ENCODE data around the gene MRPL50. TPM values are rescaled to one million over a fixed set of nuclear protein-coding genes. Genes with fewer than 3 reads are reported as not detected.

Gene MRPL50
- total and polyA plus RNA-seq, 9 of the 15 experiments (the other 6 are each of a cell fraction or from before 2014, with no cell fraction given), result 17.5 to 107 (median 37.4) TPM

GRCh38 chr9:101398068-101398929 lies at the start of gene MRPL50, which contains the start of gene ZNF189 (continued):
- TF ChIP-seq ELF4 (CRISPR knock-in tag; IDR thresholded peaks at IDR 0.05), result 0 out of 2 replicates have a peak, but pooled peaks have one; percentile 15
- no peak for TF ChIP-seq ZBTB2 (IDR thresholded peaks at IDR 0.05)
- TF ChIP-seq ESRRA (IDR thresholded peaks at IDR 0.05; ENCODE audit: borderline replicate concordance, low read depth), result 0 out of 2 replicates have a peak, but pooled peaks have one; percentile 11
- TF ChIP-seq, protein P1, sequence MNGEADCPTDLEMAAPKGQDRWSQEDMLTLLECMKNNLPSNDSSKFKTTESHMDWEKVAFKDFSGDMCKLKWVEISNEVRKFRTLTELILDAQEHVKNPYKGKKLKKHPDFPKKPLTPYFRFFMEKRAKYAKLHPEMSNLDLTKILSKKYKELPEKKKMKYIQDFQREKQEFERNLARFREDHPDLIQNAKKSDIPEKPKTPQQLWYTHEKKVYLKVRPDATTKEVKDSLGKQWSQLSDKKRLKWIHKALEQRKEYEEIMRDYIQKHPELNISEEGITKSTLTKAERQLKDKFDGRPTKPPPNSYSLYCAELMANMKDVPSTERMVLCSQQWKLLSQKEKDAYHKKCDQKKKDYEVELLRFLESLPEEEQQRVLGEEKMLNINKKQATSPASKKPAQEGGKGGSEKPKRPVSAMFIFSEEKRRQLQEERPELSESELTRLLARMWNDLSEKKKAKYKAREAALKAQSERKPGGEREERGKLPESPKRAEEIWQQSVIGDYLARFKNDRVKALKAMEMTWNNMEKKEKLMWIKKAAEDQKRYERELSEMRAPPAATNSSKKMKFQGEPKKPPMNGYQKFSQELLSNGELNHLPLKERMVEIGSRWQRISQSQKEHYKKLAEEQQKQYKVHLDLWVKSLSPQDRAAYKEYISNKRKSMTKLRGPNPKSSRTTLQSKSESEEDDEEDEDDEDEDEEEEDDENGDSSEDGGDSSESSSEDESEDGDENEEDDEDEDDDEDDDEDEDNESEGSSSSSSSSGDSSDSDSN (IDR thresholded peaks at IDR 0.05; ENCODE audit: borderline replicate concordance in 1 of 2, low read depth in 2 of 2, low read length in 2 of 2), result 0 out of 4 replicates have a peak, but pooled peaks of 1 of the 2 experiments have one; percentile 27
- 0 out of 6 replicates have a peak, but pooled peaks of 1 of the 3 experiments have one; percentile 13 for TF ChIP-seq CTCF (IDR thresholded peaks at IDR 0.05 in 2 of 3, conservative IDR thresholded peaks at IDR 0.05 in 1 of 3; ENCODE audit: insufficient read depth in 2 of 3, low read depth in 1 of 3, low read length in 3 of 3)
- TF ChIP-seq, protein P2, sequence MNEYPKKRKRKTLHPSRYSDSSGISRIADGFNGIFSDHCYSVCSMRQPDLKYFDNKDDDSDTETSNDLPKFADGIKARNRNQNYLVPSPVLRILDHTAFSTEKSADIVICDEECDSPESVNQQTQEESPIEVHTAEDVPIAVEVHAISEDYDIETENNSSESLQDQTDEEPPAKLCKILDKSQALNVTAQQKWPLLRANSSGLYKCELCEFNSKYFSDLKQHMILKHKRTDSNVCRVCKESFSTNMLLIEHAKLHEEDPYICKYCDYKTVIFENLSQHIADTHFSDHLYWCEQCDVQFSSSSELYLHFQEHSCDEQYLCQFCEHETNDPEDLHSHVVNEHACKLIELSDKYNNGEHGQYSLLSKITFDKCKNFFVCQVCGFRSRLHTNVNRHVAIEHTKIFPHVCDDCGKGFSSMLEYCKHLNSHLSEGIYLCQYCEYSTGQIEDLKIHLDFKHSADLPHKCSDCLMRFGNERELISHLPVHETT (CRISPR knock-in tag; conservative IDR thresholded peaks at IDR 0.05 in 1 of 2, IDR thresholded peaks at IDR 0.05 in 1 of 2), result 0 out of 4 replicates have a peak, but pooled peaks of 1 of the 2 experiments have one; percentile 43
- TF ChIP-seq, protein P3, sequence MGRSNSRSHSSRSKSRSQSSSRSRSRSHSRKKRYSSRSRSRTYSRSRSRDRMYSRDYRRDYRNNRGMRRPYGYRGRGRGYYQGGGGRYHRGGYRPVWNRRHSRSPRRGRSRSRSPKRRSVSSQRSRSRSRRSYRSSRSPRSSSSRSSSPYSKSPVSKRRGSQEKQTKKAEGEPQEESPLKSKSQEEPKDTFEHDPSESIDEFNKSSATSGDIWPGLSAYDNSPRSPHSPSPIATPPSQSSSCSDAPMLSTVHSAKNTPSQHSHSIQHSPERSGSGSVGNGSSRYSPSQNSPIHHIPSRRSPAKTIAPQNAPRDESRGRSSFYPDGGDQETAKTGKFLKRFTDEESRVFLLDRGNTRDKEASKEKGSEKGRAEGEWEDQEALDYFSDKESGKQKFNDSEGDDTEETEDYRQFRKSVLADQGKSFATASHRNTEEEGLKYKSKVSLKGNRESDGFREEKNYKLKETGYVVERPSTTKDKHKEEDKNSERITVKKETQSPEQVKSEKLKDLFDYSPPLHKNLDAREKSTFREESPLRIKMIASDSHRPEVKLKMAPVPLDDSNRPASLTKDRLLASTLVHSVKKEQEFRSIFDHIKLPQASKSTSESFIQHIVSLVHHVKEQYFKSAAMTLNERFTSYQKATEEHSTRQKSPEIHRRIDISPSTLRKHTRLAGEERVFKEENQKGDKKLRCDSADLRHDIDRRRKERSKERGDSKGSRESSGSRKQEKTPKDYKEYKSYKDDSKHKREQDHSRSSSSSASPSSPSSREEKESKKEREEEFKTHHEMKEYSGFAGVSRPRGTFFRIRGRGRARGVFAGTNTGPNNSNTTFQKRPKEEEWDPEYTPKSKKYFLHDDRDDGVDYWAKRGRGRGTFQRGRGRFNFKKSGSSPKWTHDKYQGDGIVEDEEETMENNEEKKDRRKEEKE (IDR thresholded peaks at IDR 0.05; ENCODE audit: borderline replicate concordance in 1 of 2, control insufficient read depth in 1 of 2, low read depth in 2 of 2, low read length in 1 of 2), result 0 out of 4 replicates have a peak, but pooled peaks of 1 of the 2 experiments have one; percentile 21

All from K562 (cell line).